SW480 (cell line): ENCODE data around the gene GREB1.

Experiments used
- DNase-seq: peaks from one replicate; pipeline ENCODE4 v3.0.0-alpha.2; 2016; ENCODE audit warnings: low spot score

The GREB1 gene

GRCh38 chr2:11602563-11603204 lies 68.8 kb downstream of the GREB1 start:
- no peak for DNase-seq

DNA sequence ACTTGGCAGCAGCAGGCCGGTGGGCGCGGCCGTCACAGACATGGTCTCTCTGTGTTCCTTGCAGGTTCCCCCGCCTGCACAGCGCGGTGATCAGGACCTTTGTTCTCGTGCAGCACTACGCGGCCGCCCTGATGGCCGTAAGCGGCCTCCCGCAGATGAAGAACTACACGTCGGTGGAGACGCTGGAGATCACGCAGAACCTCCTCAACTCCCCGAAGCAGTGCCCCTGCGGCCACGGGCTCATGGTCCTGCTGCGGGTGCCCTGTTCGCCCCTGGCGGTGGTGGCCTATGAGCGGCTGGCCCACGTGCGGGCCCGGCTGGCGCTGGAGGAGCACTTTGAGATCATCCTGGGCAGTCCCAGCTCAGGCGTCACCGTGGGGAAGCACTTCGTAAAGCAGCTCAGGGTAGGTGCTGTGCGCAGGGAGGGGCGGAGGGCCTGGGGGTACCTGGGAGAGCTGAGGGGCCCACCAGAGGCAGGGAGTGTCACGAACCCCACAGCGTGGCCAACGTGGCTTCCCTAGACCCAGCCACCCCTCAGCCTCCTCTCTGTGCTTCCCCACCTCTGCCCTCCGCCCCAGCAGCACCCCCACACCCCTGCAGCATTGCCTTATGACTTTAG lies 76.9 kb downstream of the GREB1 start:
- no peak for DNase-seq

DNA sequence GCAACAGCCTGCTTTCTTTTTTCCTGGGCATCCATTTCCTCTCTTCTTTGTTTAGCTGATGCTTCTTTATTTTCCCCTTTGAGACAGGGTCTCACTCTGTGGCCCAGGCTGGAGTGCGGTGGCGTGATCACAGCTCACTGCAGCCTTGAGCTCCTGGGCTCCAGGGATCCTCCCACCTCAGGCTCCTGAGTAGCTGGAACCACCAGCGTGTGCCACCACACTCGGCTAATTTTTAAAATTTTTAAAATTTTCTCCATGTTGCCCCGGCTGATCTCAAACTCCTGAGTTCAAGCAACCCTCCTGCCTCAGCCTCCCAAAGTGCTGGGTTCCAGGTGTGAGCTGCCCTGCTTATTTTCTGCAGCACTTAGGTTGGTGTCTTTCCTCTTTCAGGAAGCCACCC lies 77.4 kb downstream of the GREB1 start:
- DNase-seq: no peak

GRCh38 chr2:11612553-11613215 lies 78.8 kb downstream of the GREB1 start:
- no peak for DNase-seq

DNA sequence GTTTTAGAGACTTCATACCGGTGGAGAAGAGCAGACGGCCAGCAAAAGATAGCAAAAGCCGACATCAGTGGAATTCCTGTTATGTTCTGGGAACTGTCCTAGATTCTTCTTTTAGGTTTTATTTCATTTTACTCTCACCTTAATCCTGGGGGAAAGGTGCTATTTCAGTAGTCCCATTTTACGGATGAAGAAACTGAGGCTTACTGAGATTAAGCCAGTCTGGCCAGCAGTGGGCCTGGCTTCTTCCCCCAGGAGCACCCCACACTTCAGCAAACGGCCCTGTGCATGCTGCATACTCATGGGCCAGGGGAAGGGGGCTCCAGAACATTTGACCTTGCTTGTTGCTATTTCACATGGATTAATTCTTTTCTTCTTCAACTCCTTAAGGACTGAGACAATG lies 79.5 kb downstream of the GREB1 start:
- DNase-seq: no peak

DNA sequence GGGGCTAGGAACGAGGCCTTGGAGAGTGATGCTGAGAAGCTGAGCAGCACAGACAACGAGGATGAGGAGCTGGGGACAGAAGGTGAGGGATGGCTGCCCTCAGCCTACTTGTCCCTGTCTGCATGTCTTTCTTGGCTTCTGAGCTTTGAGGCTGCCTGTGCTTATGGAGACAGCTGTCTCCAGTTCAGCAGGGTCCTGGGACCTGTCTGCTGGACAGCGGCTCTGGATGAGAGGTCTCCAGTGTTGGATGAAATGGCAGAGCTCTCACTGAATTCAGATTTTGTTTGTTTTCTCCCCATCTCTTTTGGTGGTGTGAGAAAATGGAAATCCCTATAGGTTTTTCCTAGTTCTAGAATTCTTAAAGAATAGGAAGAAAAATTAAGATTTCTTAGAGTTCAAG lies 81.4 kb downstream of the GREB1 start:
- DNase-seq: no peak

DNA sequence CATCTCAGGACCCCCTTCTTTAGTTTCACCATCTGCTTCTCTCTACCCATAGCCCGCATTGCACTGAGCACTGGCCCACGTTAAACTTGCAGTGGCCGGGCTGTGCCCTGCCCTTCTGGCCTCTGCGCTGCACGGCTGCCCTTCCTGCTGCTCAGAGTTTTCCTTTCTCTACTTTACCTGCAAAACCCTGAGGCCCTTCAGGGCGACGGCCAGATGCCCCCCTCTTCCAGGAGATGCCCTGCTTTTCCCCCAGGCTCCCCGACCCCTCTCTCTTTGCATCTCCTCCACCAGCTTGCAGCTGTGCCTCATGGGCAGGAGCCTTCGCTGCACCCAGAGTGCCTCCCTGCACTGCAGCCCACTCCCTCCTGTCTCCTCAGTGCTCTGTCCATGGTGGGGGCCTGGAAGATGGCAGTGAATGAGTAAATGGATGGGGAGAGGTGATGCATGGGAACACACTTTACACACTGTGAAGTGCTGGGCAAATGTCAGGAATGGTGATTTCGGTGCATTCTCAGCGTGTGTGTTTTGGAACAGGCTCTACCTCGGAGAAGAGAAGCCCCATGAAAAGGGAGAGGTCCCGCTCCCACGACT lies 82.3 kb downstream of the GREB1 start:
- no peak for DNase-seq

DNA sequence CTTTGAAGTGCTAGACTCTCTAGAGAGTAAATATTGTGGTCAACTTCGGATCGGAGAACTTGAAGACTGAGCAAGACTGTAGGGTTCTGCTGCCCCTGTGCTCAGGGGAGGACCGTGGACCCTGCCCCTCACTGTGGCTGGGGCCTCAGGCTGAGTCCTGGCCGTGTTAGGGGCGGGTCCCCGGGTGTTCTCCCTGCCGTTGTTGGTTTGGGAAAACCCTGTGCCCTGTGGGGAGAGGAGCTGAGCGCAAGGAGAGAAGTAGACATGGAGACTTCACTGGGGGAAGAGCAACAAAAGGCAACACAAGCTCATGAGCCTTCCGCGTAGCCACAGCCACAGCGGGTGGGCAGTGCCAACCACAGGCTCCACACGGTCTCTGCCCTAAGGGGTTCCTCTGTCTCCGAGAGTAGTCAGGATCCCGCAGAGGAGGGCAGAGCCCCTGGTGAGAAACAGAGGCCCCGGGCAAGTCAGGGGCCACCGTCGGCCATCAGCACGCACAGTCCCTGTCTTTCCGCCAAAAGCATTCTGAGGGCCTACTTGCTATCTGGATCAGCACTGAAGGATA lies 83.1 kb downstream of the GREB1 start:
- no peak for DNase-seq

DNA sequence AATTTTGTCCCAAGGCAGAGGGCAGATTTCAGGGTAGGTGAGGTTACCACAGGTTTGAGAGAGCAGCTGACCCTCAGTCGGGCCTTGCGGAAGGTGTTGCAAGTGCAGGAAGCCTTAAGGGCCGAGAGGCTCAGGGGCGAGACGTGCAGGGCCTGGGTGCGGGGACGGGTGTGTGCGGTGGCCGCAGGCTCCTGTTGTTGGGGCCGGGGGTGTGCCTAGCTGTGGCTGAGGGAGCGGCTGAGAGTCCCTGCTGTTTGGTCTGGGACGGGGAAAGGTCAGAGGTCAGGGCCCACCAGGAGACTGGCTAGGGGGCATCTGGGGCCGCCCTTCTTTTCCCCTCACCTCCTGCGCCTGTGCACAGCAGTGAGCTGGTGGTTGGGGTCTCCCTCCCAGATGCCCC lies 83.7 kb downstream of the GREB1 start:
- DNase-seq: no peak

DNA sequence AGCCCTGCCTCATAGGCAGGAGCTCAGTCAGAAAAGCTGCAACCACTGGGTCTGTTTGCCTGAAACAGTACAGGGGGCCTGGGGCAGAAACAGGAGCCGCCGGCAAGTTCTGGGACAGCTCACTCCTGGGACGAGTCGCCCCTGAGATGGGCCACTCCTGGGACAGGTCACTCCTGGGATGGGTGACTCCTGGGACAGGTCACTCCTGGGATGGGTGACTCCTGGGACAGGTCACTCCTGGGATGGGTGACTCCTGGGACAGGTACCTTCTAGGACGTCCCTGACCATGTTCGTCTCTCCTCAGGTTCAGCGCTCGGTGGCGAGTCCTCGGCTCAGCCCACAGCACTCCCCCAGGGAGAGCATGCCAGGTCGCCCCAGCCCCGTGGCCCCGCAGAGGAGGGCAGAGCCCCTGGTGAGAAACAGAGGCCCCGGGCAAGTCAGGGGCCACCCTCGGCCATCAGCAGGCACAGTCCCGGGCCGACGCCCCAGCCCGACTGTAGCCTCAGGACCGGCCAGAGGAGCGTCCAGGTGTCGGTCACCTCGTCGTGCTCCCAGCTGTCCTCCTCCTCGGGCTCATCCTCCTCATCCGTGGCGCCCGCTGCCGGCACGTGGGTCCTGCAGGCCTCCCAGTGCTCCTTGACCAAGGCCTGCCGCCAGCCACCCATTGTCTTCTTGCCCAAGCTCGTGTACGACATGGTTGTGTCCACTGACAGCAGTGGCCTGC lies 84.3 kb downstream of the GREB1 start:
- DNase-seq: no peak

DNA sequence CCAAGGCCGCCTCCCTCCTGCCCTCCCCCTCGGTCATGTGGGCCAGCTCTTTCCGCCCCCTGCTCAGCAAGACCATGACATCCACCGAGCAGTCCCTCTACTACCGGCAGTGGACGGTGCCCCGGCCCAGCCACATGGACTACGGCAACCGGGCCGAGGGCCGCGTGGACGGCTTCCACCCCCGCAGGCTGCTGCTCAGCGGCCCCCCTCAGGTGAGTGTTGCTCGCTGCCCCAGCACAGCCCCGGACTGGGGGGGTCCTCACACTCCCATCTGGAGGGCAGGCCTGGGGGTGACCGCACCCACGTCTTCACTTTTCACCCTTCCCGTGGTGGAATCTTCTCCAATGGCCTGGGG lies 84.8 kb downstream of the GREB1 start:
- DNase-seq: no peak

- DNase-seq: no peak
These were observed 87.6 kb downstream of the GREB1 start for GRCh38 chr2:11621410-11621809.

DNA sequence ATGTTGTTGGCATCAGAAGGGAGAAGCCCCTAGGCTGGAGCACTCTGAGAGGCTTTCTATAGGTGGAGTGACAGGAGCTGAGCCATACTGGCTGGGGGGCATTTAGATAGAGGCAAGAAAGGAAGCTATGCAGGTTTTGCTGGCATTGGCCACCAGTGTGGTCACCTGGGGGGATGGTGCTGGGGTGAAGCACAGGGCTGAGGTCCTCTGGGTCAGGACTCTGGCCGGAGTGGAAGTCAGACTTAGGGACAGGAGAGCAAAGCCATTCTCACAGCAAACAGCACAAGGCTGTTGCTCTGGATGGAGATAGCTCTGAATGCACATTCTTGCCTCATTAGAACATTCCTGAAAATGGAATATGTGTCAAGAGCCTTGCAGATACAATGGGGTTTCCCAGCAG lies 88.8 kb downstream of the GREB1 start:
- no peak for DNase-seq

- no peak for DNase-seq
These were observed 91.0 kb downstream of the GREB1 start for GRCh38 chr2:11624893-11625292.

- DNase-seq: no peak
These were observed 91.8 kb downstream of the GREB1 start for GRCh38 chr2:11625671-11626070.

- DNase-seq: no peak
These were observed 94.8 kb downstream of the GREB1 start for GRCh38 chr2:11628675-11629074.

DNA sequence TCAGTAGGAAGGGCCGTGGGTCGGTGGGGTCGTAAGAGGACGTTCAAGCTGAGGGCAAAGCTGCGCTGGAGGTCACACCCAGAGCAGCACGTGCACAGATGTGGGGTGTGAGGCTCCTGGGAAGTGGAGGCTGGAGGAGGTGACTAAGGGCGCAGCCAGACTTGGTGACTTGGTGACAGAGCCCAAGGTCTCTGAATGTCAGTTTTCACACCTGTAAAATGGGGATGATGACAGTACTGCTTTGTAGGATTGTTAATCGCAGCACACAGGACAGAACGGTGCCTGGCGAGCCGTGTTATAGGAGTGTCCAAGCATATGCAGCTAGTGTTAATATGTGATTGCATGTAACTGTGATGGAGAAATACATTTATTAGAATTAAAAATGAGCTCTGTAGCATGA lies 95.4 kb downstream of the GREB1 start:
- DNase-seq: no peak

DNA sequence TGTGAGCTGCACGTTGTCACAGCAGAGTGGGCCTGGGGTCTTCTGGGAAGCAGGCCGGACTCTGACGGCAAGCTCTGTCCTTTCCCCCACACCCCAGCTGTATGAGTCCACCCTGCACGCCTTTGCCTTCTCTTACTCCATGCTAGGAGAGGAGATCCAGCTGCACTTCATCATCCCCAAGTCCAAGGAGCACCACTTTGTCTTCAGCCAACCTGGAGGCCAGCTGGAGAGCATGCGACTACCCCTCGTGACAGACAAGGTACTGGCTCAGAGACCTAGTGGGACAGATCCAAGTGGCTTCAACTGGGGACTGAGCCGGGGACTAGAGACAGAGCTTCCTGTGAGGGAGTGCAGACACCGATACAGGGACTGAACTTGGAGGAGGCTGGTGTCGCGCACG lies 96.0 kb downstream of the GREB1 start:
- DNase-seq: no peak

DNA sequence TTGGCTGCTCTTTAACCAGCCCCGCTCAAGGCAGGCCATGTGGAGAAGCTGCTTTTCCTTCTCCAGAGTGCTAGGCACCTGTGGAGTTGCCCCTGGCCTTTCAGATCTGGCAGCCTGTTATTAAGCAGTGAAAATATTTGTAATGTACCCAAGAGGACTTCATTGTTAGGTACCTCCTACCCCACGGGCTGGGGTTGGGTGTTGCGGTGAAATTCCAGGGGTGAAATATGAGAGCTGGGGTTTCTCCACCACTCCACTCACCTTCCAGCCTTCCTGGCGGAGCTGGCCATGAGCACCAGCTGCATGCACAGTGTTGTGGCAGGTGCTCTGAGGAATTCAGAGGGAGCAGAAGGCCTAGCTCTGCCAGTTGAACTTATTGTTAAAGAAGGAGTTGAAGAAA lies 97.0 kb downstream of the GREB1 start:
- peak; percentile 29 for DNase-seq

DNA sequence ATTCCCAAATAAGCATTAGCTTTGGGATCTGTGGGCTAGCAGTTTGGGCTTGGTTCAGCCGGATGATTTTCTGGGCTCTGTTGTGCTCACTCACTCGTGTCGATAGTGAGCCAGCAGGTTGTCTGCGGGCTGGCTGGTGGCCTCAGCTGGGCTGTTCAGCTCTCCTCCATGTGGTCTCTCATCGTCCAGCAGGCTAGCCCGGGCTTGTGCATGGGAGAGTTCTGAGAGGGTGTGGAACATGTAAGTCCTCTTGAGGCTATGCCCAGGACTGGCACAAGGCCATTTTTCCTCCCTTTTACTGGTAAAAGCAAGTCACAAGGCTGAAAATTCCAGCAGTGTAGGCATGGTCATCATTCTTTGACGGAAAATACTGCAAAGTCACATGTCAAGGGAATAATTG lies 97.6 kb downstream of the GREB1 start:
- DNase-seq: no peak

DNA sequence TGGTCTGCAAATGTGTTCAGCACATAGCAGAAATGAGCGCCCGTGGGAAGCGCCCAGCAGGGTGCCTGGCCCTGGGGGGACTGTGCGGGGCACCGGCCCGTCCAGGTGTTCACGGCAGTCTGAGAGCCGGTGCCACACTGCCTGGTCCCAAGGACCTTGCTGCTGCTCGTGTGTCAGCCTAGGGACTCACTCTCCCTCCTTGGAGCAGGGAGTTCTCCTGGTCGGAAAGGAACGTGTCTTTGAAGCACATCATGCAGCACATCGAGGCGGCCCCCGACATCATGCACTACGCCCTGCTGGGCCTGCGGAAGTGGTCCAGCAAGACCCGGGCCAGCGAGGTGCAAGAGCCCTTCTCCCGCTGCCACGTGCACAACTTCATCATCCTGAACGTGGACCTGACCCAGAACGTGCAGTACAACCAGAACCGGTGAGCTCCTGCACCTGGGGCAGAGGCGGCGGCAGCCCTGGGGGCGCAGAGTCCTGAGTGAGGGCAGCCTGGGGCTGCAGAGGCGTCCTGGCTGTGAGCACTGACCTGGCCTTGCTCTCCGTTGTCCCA lies 100.2 kb downstream of the GREB1 start:
- DNase-seq: no peak

GRCh38 chr2:11634584-11634983 lies 100.7 kb downstream of the GREB1 start:
- no peak for DNase-seq
